Fibroblast of skin of right quadriceps (primary cell): Measurements from ENCODE around the gene SEMA7A.
A peak's percentile ranks its signal among the peaks of the same experiment; 100 is the strongest.
"Not testable (repeated sequence)": the region's sequence is repeated elsewhere in the genome, so short reads cannot be mapped to it uniquely, and the experiment has no call there.

Experiments
- DNase-seq: peaks from one replicate; pipeline ENCODE4 v3.0.0-alpha.2; 2013

The SEMA7A gene

GRCh38 chr15:74370471-74370870, 63.3 kb downstream of the SEMA7A start:
- DNase-seq: no peak

GRCh38 chr15:74369756-74370155, 64.0 kb downstream of the SEMA7A start:
- DNase-seq: no peak

- no peak for DNase-seq
Measured at GRCh38 chr15:74369084-74369745, 64.5 kb downstream of the SEMA7A start.

GRCh38 chr15:74368121-74368520, 65.6 kb downstream of the SEMA7A start:
- no peak for DNase-seq

- no peak for DNase-seq
Measured at GRCh38 chr15:74367296-74367854, 66.4 kb downstream of the SEMA7A start, which contains the start of gene CYP11A1. Gene CYP11A1 (minus strand): TSS chr15:74367646. CDS start chr15:74367585, 61 bp downstream.

GRCh38 chr15:74365598-74366445, 67.9 kb downstream of the SEMA7A start:
- peak; percentile 52 for DNase-seq

GRCh38 chr15:74364936-74365597, 68.7 kb downstream of the SEMA7A start:
- DNase-seq: no peak

- no peak for DNase-seq
Measured at GRCh38 chr15:74362482-74362881, 71.3 kb downstream of the SEMA7A start.

- DNase-seq: not testable (repeated sequence)
Measured at GRCh38 chr15:74360855-74361254, 72.9 kb downstream of the SEMA7A start.

GRCh38 chr15:74359376-74359775, 74.4 kb downstream of the SEMA7A start:
- not testable (repeated sequence) for DNase-seq
